Spleen (tissue), 7 donors: Measurements from ENCODE around the gene HECW1.

Source experiments
- CTCF ChIP-seq, 11 experiments: fragments of 200-600 bp in 7 of 11; fragments of 450-650 bp in 4 of 11; sonication (generic) in 4 of 11; IDR thresholded peaks in 8 of 11; conservative IDR thresholded peaks in 3 of 11; 1 replicate in 7 of 11; 2 replicates in 4 of 11; pipeline versions ENCODE4 v1.4.0 to v1.8.0; 2016 to 2021; ENCODE audit warnings: antibody characterized with exemption in 11 of 11, inconsistent platforms in 4 of 11, mild to moderate bottlenecking in 1 of 11
- POLR2A ChIP-seq, 3 donors: fragments of 450-650 bp; IDR thresholded peaks; one replicate each; pipeline ENCODE4 v1.5.1; 2017; ENCODE audit warnings: antibody characterized with exemption in 3 of 3, mild to moderate bottlenecking in 1 of 3
- POLR2AphosphoS5 ChIP-seq, 3 donors: sonication (generic); formaldehyde crosslinking; IDR thresholded peaks; one replicate each; pipeline ENCODE4 v1.5.1; 2017; ENCODE audit warnings: antibody characterized with exemption in 3 of 3
- donor health status: DM: no; HTN: no; CAD: no; lungs with moderate emphysema.
- donor health status: DM: no; HTN: no; CAD: no.
- donor health status: DM: no; HTN: no; CAD: no.

GRCh38 chr7:43220250-43220649 lies 107.8 kb downstream of the HECW1 start:
- TF ChIP-seq POLR2AphosphoS5 (IDR thresholded peaks at IDR 0.05) (no peak), CTCF (IDR thresholded peaks at IDR 0.05 in 8 of 11, conservative IDR thresholded peaks at IDR 0.05 in 3 of 11) (no peak), POLR2A (IDR thresholded peaks at IDR 0.05) (no peak)
